T-helper 2 cell (primary cell): ENCODE measurements around the gene PTPRD.

Experiments
- DNase-seq, 5 experiments: peaks; one replicate each; pipeline versions ENCODE4 v3.0.0 to v3.0.0-alpha.2; 2012 to 2022

The PTPRD gene

GRCh38 chr9:9565700-9566099 is 1047.1 kb downstream of the PTPRD start:
- DNase-seq = no peak

- DNase-seq = no peak
Measured at GRCh38 chr9:9563817-9564216, 1049.0 kb downstream of the PTPRD start.

GRCh38 chr9:9560382-9561035 is 1052.3 kb downstream of the PTPRD start:
- no peak for DNase-seq

- DNase-seq = no peak
Measured at GRCh38 chr9:9558907-9559306, 1053.9 kb downstream of the PTPRD start.

- DNase-seq = no peak
Measured at GRCh38 chr9:9557804-9558334, 1054.9 kb downstream of the PTPRD start.

GRCh38 chr9:9556865-9557803 is 1055.7 kb downstream of the PTPRD start:
- no peak for DNase-seq

GRCh38 chr9:9552665-9553064 is 1060.1 kb downstream of the PTPRD start:
- no peak for DNase-seq

GRCh38 chr9:9538766-9539165 is 1074.0 kb downstream of the PTPRD start:
- DNase-seq = no peak

- DNase-seq = no peak
Measured at GRCh38 chr9:9538356-9538755, 1074.4 kb downstream of the PTPRD start.

GRCh38 chr9:9536523-9536922 is 1076.3 kb downstream of the PTPRD start:
- DNase-seq = no peak

- no peak for DNase-seq
Measured at GRCh38 chr9:9523476-9524139, 1089.2 kb downstream of the PTPRD start.

GRCh38 chr9:9522406-9522805 is 1090.4 kb downstream of the PTPRD start:
- no peak for DNase-seq

- DNase-seq = no peak
Measured at GRCh38 chr9:9521033-9521779, 1091.6 kb downstream of the PTPRD start.

- DNase-seq = no peak
Measured at GRCh38 chr9:9504869-9505268, 1107.9 kb downstream of the PTPRD start.

- DNase-seq = no peak
Measured at GRCh38 chr9:9499546-9499945, 1113.3 kb downstream of the PTPRD start.

- no peak for DNase-seq
Measured at GRCh38 chr9:9498846-9499245, 1114.0 kb downstream of the PTPRD start.

GRCh38 chr9:9498128-9498527 is 1114.7 kb downstream of the PTPRD start:
- no peak for DNase-seq

GRCh38 chr9:9494336-9494735 is 1118.5 kb downstream of the PTPRD start:
- no peak for DNase-seq

- no peak for DNase-seq
Measured at GRCh38 chr9:9492506-9492905, 1120.3 kb downstream of the PTPRD start.

- DNase-seq = no peak
Measured at GRCh38 chr9:9489183-9489582, 1123.6 kb downstream of the PTPRD start.

- DNase-seq = no peak
Measured at GRCh38 chr9:9483175-9483574, 1129.6 kb downstream of the PTPRD start.

GRCh38 chr9:9478741-9479140 is 1134.1 kb downstream of the PTPRD start:
- no peak for DNase-seq

- no peak for DNase-seq
Measured at GRCh38 chr9:9469271-9469670, 1143.5 kb downstream of the PTPRD start.
